ENCODE results near the gene VENTX.

VENTX gene

DNA sequence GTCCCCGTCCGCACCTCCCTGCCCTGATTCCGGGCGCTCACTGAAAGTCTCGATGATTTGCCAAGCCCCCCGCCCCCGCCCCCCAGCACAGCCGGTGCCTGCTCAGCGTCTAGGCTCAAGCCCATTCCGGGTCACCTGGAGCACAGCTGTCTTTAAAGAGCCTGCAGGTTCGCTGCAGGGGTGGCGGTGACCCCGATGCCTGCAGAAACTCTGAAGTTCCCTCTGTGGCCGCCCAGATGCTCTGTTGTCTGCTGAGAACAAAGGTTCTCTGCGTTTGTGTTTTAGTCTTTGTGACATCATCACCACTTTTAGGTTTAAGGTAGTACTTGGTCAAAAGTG, 780 bp downstream of the VENTX start:
- DNase-seq, result no peak

- no peak for DNase-seq
These were observed 2.3 kb downstream of the VENTX start for GRCh38 chr10:133239990-133240389.

- DNase-seq, result no peak
These were observed 4.0 kb downstream of the VENTX start for GRCh38 chr10:133241501-133242205.

- DNase-seq, result no peak
These were observed 5.1 kb downstream of the VENTX start for GRCh38 chr10:133242611-133243356.

DNA sequence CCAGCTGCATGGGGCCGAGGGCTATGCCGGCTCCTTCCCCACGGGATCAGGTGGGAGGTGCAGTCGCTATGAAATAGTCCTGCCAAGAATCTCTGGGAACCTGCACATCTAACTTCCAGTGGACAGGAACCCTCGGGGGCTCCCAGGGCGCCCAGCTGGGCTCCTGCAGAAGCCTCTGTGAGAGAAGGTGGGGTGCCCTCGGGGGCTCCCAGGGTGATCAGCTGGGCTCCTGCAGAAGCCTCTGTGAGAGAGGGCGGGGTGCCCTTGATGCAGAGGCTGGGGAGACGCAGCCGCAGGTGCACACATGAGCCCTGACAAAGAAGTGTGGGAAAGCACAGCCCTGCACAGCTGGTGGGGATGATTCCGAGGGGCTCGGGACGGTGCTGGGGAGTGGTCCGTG, 5.9 kb downstream of the VENTX start:
- no peak for DNase-seq

DNA sequence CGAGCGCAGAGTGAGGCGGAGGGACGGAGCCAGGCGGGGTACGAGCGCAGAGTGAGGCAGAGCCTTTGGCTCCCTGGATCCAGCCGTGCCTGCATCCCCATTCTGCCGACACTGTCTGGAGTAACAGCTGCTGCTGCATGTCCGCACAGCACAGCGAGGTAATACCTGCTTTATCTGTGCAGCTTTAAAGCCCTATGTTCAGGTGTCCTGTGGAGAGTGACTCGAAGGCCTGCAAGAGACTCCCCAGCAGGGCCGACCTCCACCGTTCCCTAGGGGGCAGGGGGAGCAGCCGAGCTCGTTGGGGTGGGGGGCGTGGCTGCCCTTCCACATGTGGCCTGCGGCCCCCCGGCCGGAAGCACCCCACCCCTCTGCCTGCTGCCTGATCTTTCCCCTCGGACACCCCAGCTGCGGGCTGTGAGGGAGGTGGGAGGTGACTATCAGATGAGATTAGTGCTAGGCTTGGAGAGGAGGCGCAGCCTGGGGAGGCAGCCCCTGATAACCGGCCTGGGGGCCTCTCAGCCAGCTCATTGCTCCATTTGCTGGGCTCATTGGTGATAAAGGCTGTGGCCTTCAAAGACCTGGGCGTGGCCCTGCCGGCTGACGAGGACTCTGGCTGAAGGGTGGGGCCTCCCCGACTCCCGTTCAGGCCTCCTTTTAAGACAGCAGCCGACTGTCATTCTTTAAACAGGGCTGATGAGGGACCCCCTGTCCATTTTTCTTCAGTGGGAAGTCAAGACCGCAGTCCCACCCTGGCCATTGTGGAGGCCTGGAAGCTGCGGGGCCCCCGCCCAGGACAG, 8.0 kb downstream of the VENTX start:
- no peak for DNase-seq

GRCh38 chr10:133246236-133246626, 8.6 kb downstream of the VENTX start:
- DNase-seq, result no peak

DNA sequence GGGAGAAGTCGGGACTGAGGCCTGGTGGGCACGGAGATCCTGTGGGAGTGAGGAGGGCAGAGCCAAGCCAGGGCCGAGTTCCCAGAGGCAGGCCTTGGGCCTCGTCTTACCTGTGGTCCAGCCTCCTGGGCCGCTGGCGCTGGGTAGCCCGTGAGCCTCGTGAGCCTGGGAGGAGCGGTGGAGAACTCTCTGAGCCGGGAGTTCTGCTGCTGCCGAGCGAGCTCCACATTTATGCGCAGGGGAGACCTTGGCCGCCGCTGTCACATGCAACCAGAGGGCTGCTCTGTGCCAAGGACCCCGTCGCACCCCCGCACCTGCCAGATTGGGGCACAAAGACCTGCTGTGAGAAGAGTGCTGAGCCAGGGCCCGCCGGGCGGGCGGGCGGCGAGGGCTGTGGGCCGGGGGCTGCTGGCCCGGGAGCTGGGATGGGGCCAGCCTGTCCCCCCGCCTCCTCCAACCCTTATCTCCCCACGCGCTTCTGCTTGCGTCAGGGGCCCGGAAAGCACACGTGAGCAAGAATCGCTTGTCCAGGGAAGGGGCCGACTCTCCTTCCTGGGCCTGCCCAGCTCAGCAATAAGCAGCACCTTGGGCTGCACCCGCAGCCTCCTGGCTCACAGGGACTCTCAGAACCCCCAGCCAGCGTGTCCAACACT, 10.2 kb downstream of the VENTX start:
- no peak for DNase-seq

DNA sequence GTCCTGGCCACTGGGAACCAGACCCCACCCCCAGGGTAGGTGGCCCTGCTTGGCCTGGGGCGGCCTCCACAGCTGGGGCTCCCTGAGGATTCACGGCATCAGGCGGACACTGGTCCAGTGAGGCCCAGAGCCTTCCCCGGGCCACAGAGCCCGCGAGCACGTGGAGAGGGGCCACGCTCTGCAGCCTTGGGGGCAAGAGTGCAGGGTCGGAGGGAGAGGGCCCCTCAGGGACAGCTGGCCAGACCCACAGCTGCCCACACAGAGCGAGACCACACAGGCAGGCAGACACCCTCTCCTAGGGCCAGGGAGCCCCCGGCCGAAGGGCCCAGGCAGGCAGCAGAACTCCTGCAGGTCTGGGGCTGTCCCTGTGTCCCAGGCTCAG, 10.7 kb downstream of the VENTX start:
- no peak for DNase-seq

DNA sequence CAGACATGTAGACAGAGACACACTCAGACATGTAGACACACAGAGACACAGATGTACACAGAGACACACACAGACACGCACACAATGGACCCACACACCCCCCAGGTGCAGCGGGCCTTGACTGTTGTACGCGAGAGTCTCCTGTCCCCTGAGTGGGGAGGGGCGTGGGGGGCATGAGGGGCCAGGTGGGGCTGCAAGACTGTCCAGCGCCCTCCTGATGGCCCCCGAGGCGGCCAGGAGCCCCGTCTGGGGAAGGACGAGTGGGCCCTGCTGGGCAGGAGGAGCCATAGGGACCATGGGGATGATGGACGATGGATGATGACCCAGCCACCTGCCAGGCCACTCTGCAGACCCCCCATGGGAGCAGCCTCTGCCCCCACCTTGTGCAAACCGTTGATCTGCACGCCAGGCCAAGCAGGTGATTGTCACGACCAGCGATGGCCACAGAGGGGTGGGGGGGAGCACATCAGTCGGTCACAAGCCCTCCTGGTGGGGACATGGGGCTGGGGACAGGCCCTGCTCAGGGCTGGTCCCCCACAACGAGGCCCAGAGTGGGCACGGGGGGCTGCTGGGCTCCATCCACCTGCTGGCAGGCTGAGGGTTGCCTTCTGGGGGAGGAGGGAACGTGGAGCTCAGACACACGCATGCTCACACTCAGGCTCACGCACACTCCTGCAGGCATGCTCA, 11.6 kb downstream of the VENTX start:
- no peak for DNase-seq

GRCh38 chr10:133249975-133250754, 12.5 kb downstream of the VENTX start:
- no peak for DNase-seq

GRCh38 chr10:133251388-133252222, 13.9 kb downstream of the VENTX start:
- no peak for DNase-seq

DNA sequence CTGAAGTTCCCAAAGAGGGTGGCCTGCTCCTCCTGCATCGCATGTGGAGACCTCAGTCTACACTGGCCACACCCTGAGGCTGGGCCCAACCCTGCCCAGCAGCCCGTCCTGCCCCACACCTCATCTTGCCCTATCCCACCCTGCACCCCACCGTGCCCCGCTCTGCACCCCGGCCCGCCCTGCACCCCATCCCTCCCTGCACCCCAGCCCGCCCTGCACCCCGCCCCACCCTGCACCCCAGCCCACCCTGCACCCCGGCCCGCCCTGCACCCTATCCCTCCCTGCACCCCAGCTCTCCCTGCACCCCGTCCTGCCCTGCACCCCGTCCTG, 14.5 kb downstream of the VENTX start:
- DNase-seq, result no peak

GRCh38 chr10:133253361-133253955, 15.8 kb downstream of the VENTX start:
- DNase-seq, result no peak

- DNase-seq, result no peak
These were observed 16.9 kb downstream of the VENTX start for GRCh38 chr10:133254421-133255120.

- no peak for DNase-seq
These were observed 17.7 kb downstream of the VENTX start for GRCh38 chr10:133255323-133255722.

GRCh38 chr10:133257489-133258065, 19.9 kb downstream of the VENTX start:
- peak; percentile 53 for DNase-seq

- DNase-seq, result no peak
These were observed 20.6 kb downstream of the VENTX start for GRCh38 chr10:133258066-133258817.

Data from femur (tissue), 1 donor.